GM23248 (cell line): Measurements from ENCODE around the gene KIF16B.

Experiments used
- EZH2 ChIP-seq: fragments of 200-600 bp; sonication (generic); IDR thresholded peaks from 2 replicates; pipeline ENCODE4 v1.6.1; 2018; ENCODE audit warnings: antibody characterized with exemption, mild to moderate bottlenecking; ENCODE audit not compliant: insufficient read depth, poor library complexity, severe bottlenecking
- EZH2phosphoT487 ChIP-seq: fragments of 200-600 bp; sonication (generic); IDR thresholded peaks from 2 replicates; pipeline ENCODE4 v1.6.1; 2018; ENCODE audit warnings: antibody characterized with exemption, moderate library complexity, mild to moderate bottlenecking, low read depth; ENCODE audit not compliant: insufficient read depth

- no peak for TF ChIP-seq EZH2
- TF ChIP-seq EZH2phosphoT487: no peak
These were observed 23.7 kb upstream of the KIF16B start for GRCh38 chr20:16596991-16597390.
